Measurements from ENCODE around the gene SHISA2.
"Not testable (repeated sequence)": the region's sequence is repeated elsewhere in the genome, so short reads cannot be mapped to it uniquely, and the experiment has no call there.

The SHISA2 gene

GRCh38 chr13:26051657-26052311 is at the start of gene SHISA2:
SHISA2 (minus strand) TSS chr13:26052016; CDS start chr13:26050975, 1,041 bp downstream.
- DNase-seq, result peak; percentile 59

- no peak for DNase-seq
These were observed 44.2 kb upstream of the SHISA2 start for GRCh38 chr13:26095846-26096610.

GRCh38 chr13:26095338-26095737 is 43.5 kb upstream of the SHISA2 start:
- DNase-seq, result no peak

GRCh38 chr13:26076821-26077220 is 25.0 kb upstream of the SHISA2 start:
- not testable (repeated sequence) for DNase-seq

- no peak for DNase-seq
These were observed 23.7 kb upstream of the SHISA2 start for GRCh38 chr13:26075498-26075897.

GRCh38 chr13:26074706-26075105 is 22.9 kb upstream of the SHISA2 start:
- DNase-seq, result no peak

GRCh38 chr13:26072335-26072734 is 20.5 kb upstream of the SHISA2 start:
- peak; percentile 9 for DNase-seq

- DNase-seq, result no peak
These were observed 19.9 kb upstream of the SHISA2 start for GRCh38 chr13:26071691-26072090.

- not testable (repeated sequence) for DNase-seq
These were observed 17.8 kb upstream of the SHISA2 start for GRCh38 chr13:26069642-26070041.

GRCh38 chr13:26068372-26068771 is 16.6 kb upstream of the SHISA2 start:
- DNase-seq, result not testable (repeated sequence)

- DNase-seq, result no peak
These were observed 15.8 kb upstream of the SHISA2 start for GRCh38 chr13:26067601-26068000.

GRCh38 chr13:26066492-26066891 is 14.7 kb upstream of the SHISA2 start:
- DNase-seq, result not testable (repeated sequence)

- peak; percentile 86 for DNase-seq
These were observed 11.1 kb upstream of the SHISA2 start for GRCh38 chr13:26062853-26063444.

GRCh38 chr13:26061947-26062346 is 10.1 kb upstream of the SHISA2 start:
- no peak for DNase-seq

- DNase-seq, result no peak
These were observed 9.4 kb upstream of the SHISA2 start for GRCh38 chr13:26061256-26061655.

GRCh38 chr13:26060357-26060756 is 8.5 kb upstream of the SHISA2 start:
- no peak for DNase-seq

- DNase-seq, result no peak
These were observed 6.9 kb upstream of the SHISA2 start for GRCh38 chr13:26058704-26059103.

- DNase-seq, result no peak
These were observed 3.1 kb upstream of the SHISA2 start for GRCh38 chr13:26054896-26055295.

GRCh38 chr13:26053418-26053980 is 1.7 kb upstream of the SHISA2 start:
- DNase-seq, result no peak

- DNase-seq, result no peak
These were observed 521 bp upstream of the SHISA2 start for GRCh38 chr13:26052337-26052736.

- DNase-seq, result peak; percentile 24
These were observed 572 bp downstream of the SHISA2 start for GRCh38 chr13:26051231-26051656.

GRCh38 chr13:26050568-26051230 is 1.1 kb downstream of the SHISA2 start:
- peak; percentile 20 for DNase-seq

- no peak for DNase-seq
These were observed 3.1 kb downstream of the SHISA2 start for GRCh38 chr13:26048741-26049140.

Data from midbrain (tissue), 1 donor.